Lower lobe of right lung (tissue), 2 donors: ENCODE results near the gene ZNF530. TPM values are rescaled to one million over a fixed set of nuclear protein-coding genes. Genes with fewer than 3 reads are reported as not detected.

Source experiments
- ATAC-seq, 2 donors: fragments of 200-7000 bp; cut with Tn5 transposase; one replicate each; pipeline ENCODE4 v1.9.1; 2020 to 2022; ENCODE audit warnings: mild to moderate bottlenecking in 2 of 2, moderate library complexity in 2 of 2
- DNase-seq: peaks from one replicate; pipeline ENCODE4 v3.0.0-alpha.2; 2020
- H3K27ac ChIP-seq: fragments of 200-600 bp; one replicate; pipeline ENCODE4 v1.8.0; 2022
- H3K27me3 ChIP-seq: fragments of 200-600 bp; one replicate; pipeline ENCODE4 v1.8.0; 2022; ENCODE audit warnings: low read depth
- H3K36me3 ChIP-seq: fragments of 200-600 bp; one replicate; pipeline ENCODE4 v1.8.0; 2022; ENCODE audit warnings: mild to moderate bottlenecking
- H3K4me1 ChIP-seq: fragments of 200-600 bp; one replicate; pipeline ENCODE4 v1.8.0; 2022
- H3K4me3 ChIP-seq: fragments of 200-600 bp; one replicate; pipeline ENCODE4 v1.8.0; 2022; ENCODE audit warnings: mild to moderate bottlenecking
- H3K9me3 ChIP-seq: fragments of 200-600 bp; one replicate; pipeline ENCODE4 v1.8.0; 2022
- intact Hi-C: fragments of 100-400 bp; cut with DNase I; formaldehyde crosslinking; loops from one replicate; pipeline ENCODE4 v1.11.0; 2022
- total RNA-seq: library from RNA; stranded (reverse); fragmentation: NEBNext Ultra II Directional; extraction: Animal tissue kit (Norgen Biotek cat#: 25700); gene quantifications from one replicate; pipeline ENCODE4 v1.2.1, GENCODE V29; 2021
- TF ChIP-seq, protein P1 (sequence below): fragments of 200-600 bp; IDR thresholded peaks from one replicate; pipeline ENCODE4 v1.8.0; 2022; ENCODE audit warnings: antibody characterized with exemption, mild to moderate bottlenecking
- donor health status: DM: no; HTN: yes; CAD: no; lungs with severe emphysema.

The ZNF530 gene
- total RNA-seq, 1 donor from 2014 or later = 2.0 TPM

DNA sequence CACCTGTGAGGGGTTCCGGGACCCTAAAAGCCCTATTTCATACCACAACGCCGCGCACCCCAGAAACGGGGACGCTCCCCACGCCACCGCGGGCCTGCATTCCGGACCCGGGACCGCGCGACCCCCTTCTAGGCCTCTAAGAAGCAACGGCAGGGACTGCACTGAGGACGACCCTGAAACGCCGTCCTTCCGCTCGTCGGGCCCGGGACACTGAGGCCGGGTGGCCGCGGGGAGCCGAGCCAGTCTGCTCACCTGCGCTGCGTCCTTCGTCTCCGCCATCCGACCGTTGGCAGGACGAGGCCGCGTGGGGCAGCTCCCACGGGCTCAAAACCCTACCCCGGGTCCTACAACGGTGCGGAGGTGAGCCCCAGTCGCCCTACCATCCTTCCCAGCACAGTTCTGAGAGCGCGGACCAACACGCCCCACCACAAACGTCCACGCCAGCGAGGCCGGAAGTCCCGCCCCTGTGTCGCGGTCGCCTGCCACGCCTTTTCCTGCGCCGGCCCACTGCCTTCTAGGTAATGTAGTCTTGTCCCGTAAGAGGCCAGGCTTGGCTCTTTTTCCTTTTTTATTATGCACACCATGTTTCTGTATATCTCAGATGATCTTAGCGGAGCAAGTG lies 40.2 kb upstream of the ZNF530 start, which contains the start of gene ZNF550:
Gene ZNF550 (minus strand): TSS at position 460 of the 622 bp plus-strand sequence. CDS start 181 bp downstream, at position 279.
- Histone ChIP-seq H3K27me3 (no peaks in the 10 kb centered on the region), H3K27ac (peak within 1 kb of the TSS; percentile 72), H3K9me3 (peaks cover 25% of the 10 kb centered on the region), H3K36me3 (peaks cover 21% of the 10 kb centered on the region), H3K4me3 (peak within 1 kb of the TSS; percentile 97), H3K4me1 (peaks cover 21% of the 10 kb centered on the region)
- TF ChIP-seq, protein P1, sequence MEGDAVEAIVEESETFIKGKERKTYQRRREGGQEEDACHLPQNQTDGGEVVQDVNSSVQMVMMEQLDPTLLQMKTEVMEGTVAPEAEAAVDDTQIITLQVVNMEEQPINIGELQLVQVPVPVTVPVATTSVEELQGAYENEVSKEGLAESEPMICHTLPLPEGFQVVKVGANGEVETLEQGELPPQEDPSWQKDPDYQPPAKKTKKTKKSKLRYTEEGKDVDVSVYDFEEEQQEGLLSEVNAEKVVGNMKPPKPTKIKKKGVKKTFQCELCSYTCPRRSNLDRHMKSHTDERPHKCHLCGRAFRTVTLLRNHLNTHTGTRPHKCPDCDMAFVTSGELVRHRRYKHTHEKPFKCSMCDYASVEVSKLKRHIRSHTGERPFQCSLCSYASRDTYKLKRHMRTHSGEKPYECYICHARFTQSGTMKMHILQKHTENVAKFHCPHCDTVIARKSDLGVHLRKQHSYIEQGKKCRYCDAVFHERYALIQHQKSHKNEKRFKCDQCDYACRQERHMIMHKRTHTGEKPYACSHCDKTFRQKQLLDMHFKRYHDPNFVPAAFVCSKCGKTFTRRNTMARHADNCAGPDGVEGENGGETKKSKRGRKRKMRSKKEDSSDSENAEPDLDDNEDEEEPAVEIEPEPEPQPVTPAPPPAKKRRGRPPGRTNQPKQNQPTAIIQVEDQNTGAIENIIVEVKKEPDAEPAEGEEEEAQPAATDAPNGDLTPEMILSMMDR = no peak
- intact Hi-C loops = no loop called here
- ATAC-seq (peak; percentile 100), DNase-seq (peak; percentile 93)

GRCh38 chr19:57560049-57560491 lies 39.6 kb upstream of the ZNF530 start:
- Histone ChIP-seq H3K27me3 (no peaks in the 10 kb centered on the region), H3K9me3 (peaks cover 27% of the 10 kb centered on the region), H3K27ac (peak overlapping the region; percentile 72), H3K4me1 (peaks cover 21% of the 10 kb centered on the region), H3K4me3 (peak overlapping the region; percentile 97), H3K36me3 (peaks cover 15% of the 10 kb centered on the region)
- TF ChIP-seq, protein P1 = no peak
- intact Hi-C loops = no loop called here
- DNase-seq (peak; percentile 41), ATAC-seq (peak; percentile 19 to 31)

DNA sequence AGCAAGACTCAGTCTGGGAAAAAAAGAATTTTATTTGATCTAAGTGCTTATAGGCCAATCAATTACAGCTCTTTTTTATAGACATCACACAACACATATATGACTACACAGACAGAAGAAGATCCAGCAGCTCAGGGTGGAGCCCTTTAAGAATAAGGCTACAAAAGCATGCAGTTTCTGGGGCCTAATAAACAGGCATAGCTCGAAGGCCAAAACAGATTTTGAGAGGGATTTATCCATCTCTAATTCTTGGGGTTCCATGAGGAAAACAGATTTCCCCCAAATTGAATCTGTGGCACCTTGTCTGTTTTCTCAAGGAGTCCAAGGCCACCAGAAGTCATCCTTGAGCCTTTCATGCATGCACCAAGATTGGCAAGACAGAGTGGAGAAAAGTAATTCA lies 36.1 kb upstream of the ZNF530 start:
- Histone ChIP-seq H3K27me3 (no peaks in the 10 kb centered on the region), H3K36me3 (no peaks in the 10 kb centered on the region), H3K9me3 (peaks cover 62% of the 10 kb centered on the region), H3K27ac (no peak overlapping the region), H3K4me1 (peaks cover 13% of the 10 kb centered on the region), H3K4me3 (no peak overlapping the region)
- intact Hi-C loops = no loop called here
- ATAC-seq (no peak), DNase-seq (no peak)
- TF ChIP-seq, protein P1 = no peak

GRCh38 chr19:57566396-57567265 lies 33.1 kb upstream of the ZNF530 start:
- H3K4me3 ChIP-seq = no peak overlapping the region
- TF ChIP-seq, protein P1 = no peak

GRCh38 chr19:57570707-57571106 lies 29.0 kb upstream of the ZNF530 start:
- H3K27ac ChIP-seq = no peak overlapping the region
- no peak overlapping the region for H3K4me3 ChIP-seq
- TF ChIP-seq, protein P1 = no peak
- H3K4me1 ChIP-seq = no peaks in the 10 kb centered on the region
- intact Hi-C loops = no loop called here
- H3K9me3 ChIP-seq = peaks cover 100% of the 10 kb centered on the region
- no peaks in the 10 kb centered on the region for H3K27me3 ChIP-seq
- ATAC-seq (no peak), DNase-seq (no peak)
- H3K36me3 ChIP-seq = peaks cover 34% of the 10 kb centered on the region

More at GRCh38 chr19:57566396-57567265, 33.1 kb upstream of the ZNF530 start:
- Histone ChIP-seq H3K9me3 (peaks cover 93% of the 10 kb centered on the region), H3K36me3 (no peaks in the 10 kb centered on the region), H3K4me1 (no peaks in the 10 kb centered on the region), H3K27ac (no peak overlapping the region), H3K27me3 (no peaks in the 10 kb centered on the region)
- intact Hi-C loops = no loop called here
- DNase-seq (no peak), ATAC-seq (no peak)
